Measurements from ENCODE around the gene SDHA.
"Not testable (repeated sequence)": the region's sequence is repeated elsewhere in the genome, so short reads cannot be mapped to it uniquely, and the experiment has no call there.

- TF ChIP-seq CTCF, POLR2A (IDR thresholded peaks at IDR 0.05): not testable (repeated sequence)
These were observed 85.6 kb downstream of the SDHA start for GRCh38 chr5:303741-304140.
